ENCODE measurements around the gene VWDE. TPM values are rescaled to one million over a fixed set of nuclear protein-coding genes. Genes with fewer than 3 reads are reported as not detected.

Gene VWDE
- total RNA-seq, 1 experiment from 2014 or later, result 13.7 TPM

DNA sequence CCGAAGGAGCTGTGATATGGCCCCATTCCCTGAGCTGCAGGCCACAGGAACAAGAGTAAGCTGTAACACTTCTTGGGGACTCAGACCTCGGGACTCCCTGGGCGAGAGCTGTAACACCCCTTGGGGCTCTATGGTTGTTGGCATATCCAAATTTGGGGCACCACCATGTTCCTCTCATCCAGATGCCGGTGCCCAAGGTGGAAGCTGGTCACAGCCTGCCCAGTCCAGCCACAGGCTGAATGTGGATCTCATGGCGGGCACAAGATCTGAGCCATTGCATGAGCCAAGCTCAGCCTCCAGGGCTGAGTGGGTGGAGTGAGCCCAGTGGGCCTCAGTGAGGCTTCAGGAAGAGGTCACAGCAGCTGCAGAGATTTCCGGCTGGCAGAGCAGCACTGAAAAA lies 113.7 kb downstream of the VWDE start:
- intact Hi-C loops (cut with micrococcal nuclease), result no loop called here
- RAD21 ChIA-PET (ENCODE audit: low non-redundant PET in 1 of 2, low total read pairs in 2 of 2, uncharacterized antibody in 2 of 2, unreplicated experiment in 2 of 2), result no interaction called here
- DNase-seq (ENCODE audit: low read depth, low spot score) (no peak), ATAC-seq (no peak)
- H3K79me2 ChIP-seq (ENCODE audit: insufficient read depth, low read length), result no peaks in the 10 kb centered on the region
- POLR2A ChIA-PET, result no interaction called here
- H2AFZ ChIP-seq (ENCODE audit: low read depth, low read length, poor library complexity, severe bottlenecking), result no peak overlapping the region
- no peaks in the 10 kb centered on the region for H4K20me1 ChIP-seq (ENCODE audit: insufficient read depth)
- no TSS peak for BruUV-seq (replicated peaks)
- no peak overlapping the region for H3K9ac ChIP-seq (ENCODE audit: low read length)
- H3K4me2 ChIP-seq (ENCODE audit: low read length), result no peak overlapping the region
- H3K27me3 ChIP-seq (ENCODE audit: insufficient read depth, low read length), result no peaks in the 10 kb centered on the region
- no peak for TF ChIP-seq JUND (IDR thresholded peaks at IDR 0.05)
- TF ChIP-seq EZH2 (IDR thresholded peaks at IDR 0.05), result no peak
- TF ChIP-seq, protein P1, sequence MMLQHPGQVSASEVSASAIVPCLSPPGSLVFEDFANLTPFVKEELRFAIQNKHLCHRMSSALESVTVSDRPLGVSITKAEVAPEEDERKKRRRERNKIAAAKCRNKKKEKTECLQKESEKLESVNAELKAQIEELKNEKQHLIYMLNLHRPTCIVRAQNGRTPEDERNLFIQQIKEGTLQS (IDR thresholded peaks at IDR 0.05), result no peak
- TF ChIP-seq CEBPB (IDR thresholded peaks at IDR 0.05; ENCODE audit: low read depth), result no peak
- TF ChIP-seq EGR1 (IDR thresholded peaks at IDR 0.05; ENCODE audit: low read depth), result no peak
- no peak for TF ChIP-seq POLR2AphosphoS5 (IDR thresholded peaks at IDR 0.05; ENCODE audit: low read depth, low read length)
- TF ChIP-seq ZFX (IDR thresholded peaks at IDR 0.05), result no peak
- TF ChIP-seq CTCF (IDR thresholded peaks at IDR 0.05 in 2 of 3, conservative IDR thresholded peaks at IDR 0.05 in 1 of 3; ENCODE audit: borderline replicate concordance in 1 of 3, insufficient read depth in 1 of 3, low read depth in 2 of 3, low read length in 2 of 3), result no peak
- no peak for TF ChIP-seq YY1 (IDR thresholded peaks at IDR 0.05; ENCODE audit: extremely low read depth, insufficient replicate concordance, low read depth, low read length)
- TF ChIP-seq CBX3 (IDR thresholded peaks at IDR 0.05; ENCODE audit: low read depth), result no peak
- TF ChIP-seq ZNF274 (IDR thresholded peaks at IDR 0.05; ENCODE audit: low read depth, low read length), result no peak
- TF ChIP-seq SIN3A (IDR thresholded peaks at IDR 0.05; ENCODE audit: low read depth), result no peak
- no peak for TF ChIP-seq POLR2A (IDR thresholded peaks at IDR 0.05; ENCODE audit: borderline replicate concordance, extremely low read depth, insufficient read depth, insufficient read length)
- CTCF ChIA-PET, result no interaction called here
- no peak overlapping the region for H3K4me3 ChIP-seq (replicated peaks in 1 of 2; ENCODE audit: low read depth in 1 of 2, low read length in 2 of 2)
- H3K4me1 ChIP-seq (ENCODE audit: control insufficient read depth in 1 of 2, insufficient read depth in 2 of 2, low read length in 2 of 2), result no peaks in the 10 kb centered on the region
- 0 out of 4 replicates have a peak, but pooled peaks cover 0 to 2% of the 10 kb centered on the region in 2 experiments for H3K9me3 ChIP-seq (ENCODE audit: control insufficient read depth in 1 of 2, insufficient read depth in 1 of 2, low read depth in 1 of 2, low read length in 2 of 2)
- H3K27ac ChIP-seq (ENCODE audit: low read depth, low read length), result no peak overlapping the region
- H3K36me3 ChIP-seq (ENCODE audit: control insufficient read depth in 1 of 2, insufficient read depth in 2 of 2, low read length in 2 of 2), result no peaks in the 10 kb centered on the region
- H3K9me2 ChIP-seq (ENCODE audit: insufficient read depth), result no peaks in the 10 kb centered on the region
